ENCODE data around the gene OR4C46.
"Not testable (repeated sequence)": the region's sequence is repeated elsewhere in the genome, so short reads cannot be mapped to it uniquely, and the experiment has no call there.

OR4C46 gene

DNA sequence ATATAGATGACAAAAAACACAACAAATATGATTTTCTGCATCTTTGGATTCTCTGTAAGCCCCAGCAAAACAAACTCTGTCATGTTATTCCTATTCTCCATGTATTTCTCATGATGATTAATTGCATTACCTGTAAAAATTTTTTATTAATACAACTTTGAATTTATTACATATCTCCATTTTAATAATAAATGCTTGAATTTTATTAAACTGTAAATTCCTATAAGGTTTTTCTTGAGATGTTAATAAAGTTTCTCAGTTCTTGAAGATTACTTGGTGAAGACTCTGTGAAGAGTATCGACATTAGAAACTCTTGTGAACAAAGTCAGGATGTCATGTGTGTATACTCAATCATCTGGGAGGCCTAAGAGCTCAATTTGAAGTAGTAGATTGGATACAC lies at the start of gene OR4C46:
Gene OR4C46 (minus strand): TSS at position 101 of the 400 bp plus-strand sequence. CDS start 0 bp downstream, at position 101.
- DNase-seq, result no peak

DNA sequence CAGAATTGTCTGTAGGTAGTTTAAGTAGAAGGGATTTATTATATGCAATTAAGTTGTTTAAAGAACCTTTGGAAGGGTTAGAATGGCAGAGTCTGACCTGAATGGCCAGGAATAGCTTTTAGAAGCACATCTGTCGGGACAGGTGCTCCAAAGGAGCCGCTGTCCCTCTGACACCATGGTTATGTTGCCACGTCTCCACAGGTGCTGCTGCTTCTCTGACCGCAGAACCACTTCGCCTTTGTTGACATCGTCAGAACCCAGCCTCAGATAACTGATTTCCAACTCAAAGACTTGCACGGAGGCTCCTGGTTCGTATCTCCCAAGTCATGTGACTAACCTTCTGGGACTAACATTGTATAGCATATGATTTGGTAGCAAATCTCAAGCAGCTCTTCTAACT lies 41.8 kb upstream of the OR4C46 start:
- DNase-seq, result not testable (repeated sequence)

DNA sequence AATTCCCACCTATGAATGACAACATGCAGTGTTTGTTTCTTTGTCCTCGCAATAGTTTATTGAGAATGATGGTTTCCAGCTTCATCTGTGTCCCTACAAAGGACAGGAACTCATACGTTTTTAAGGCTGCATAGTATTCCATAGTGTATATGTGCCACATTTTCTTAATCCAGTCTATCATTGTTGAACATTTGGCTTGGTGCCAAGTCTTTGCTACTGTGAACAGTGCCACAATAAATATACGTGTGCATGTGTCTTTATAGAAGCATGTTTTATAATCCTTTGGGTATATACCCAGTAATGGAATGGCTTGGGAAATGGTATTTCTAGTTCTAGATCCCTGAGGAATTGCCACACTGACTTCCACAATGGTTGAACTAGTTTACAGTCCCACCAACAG lies 42.4 kb downstream of the OR4C46 start:
- not testable (repeated sequence) for DNase-seq

DNA sequence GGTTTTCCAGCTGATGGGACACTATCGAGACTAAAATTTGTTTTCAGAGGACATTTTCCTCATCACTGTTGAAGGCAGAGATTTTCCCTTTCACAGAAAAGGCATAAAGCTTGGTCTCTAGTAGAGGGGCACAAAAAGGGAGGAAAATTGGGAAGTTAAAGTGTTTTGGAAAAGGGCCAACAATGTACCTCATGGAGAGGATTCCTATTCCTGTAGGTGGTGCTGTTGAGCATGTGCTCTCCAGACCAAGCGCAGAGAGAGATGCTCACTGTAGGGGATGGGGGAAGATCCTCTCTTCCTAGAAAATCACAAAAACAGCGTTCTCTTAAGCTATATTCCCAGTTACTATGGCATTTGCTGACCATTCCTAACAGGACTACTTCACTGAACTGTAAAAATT lies 44.9 kb downstream of the OR4C46 start:
- DNase-seq, result no peak

DNA sequence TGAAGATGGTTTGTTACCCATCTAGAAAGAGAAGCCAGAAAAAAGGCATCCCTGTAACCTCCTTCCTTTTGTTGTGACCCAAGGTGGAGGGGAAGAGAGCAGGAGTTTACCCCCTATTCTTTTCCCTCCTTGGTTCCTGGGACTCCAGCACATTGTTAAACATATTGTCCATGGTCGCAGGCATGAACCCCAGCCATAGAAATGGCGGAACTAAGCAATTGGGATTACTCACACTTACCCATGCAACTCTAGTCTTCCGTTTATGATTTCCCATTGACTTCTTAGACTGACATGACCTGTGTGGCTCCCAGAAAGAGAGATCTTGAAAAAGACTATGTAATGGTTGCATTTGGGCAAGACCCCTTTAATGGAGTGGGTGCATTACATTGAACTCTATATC lies 45.4 kb downstream of the OR4C46 start:
- DNase-seq, result no peak
